AG04450 (cell line): ENCODE results near the gene CRHR2. TPM values are rescaled to one million over a fixed set of nuclear protein-coding genes. Genes with fewer than 3 reads are reported as not detected.

Experiments used
- CTCF ChIA-PET: fragments of 300-600, 350-600 bp; formaldehyde crosslinking; extraction: SDS; loops from one replicate; lab custom pipeline; 2022; ENCODE audit warnings: antibody characterized with exemption, inconsistent platforms; lab: Charles Lee
- POLR2A ChIA-PET: fragments of 350-600 bp; formaldehyde crosslinking; extraction: SDS; loops from one replicate; lab custom pipeline; 2021; ENCODE audit warnings: antibody characterized with exemption, inconsistent platforms; lab: Yijun Ruan, JAX
- DNase-seq: peaks from one replicate; pipeline ENCODE4 v3.0.0-alpha.2; 2011; ENCODE audit warnings: low read depth, low spot score
- H3K27ac ChIP-seq: one replicate; pipeline ENCODE4 v1.5.1; 2012; ENCODE audit warnings: low read depth, low read length, control low read depth
- H3K27me3 ChIP-seq: one replicate; pipeline ENCODE4 v1.6.0; 2012; ENCODE audit warnings: low read length; ENCODE audit not compliant: control insufficient read depth, insufficient read depth
- H3K4me3 ChIP-seq: 2 replicates; pipeline ENCODE4 v1.5.1; 2011; ENCODE audit warnings: mild to moderate bottlenecking, low read depth, low read length, control low read depth
- H3K9me3 ChIP-seq: 2 replicates; pipeline ENCODE4 v1.5.1; 2012; ENCODE audit warnings: low read length; ENCODE audit not compliant: control insufficient read depth, insufficient read depth
- polyA plus RNA-seq: library from polyadenylated mRNA; depleted of rRNA; stranded (reverse); fragments of >200 nt; gene quantifications from 2 replicates; pipeline ENCODE4 v1.2.3, GENCODE V29; 2011
- TF ChIP-seq, protein P1 (sequence below): IDR thresholded peaks from 2 replicates; pipeline ENCODE4 v1.5.1; 2011; ENCODE audit warnings: low read depth, low read length, control low read depth, inconsistent platforms

The CRHR2 gene
- polyA plus RNA-seq, 1 experiment = not detected

- DNase-seq = no peak
- Histone ChIP-seq H3K4me3 (no peak overlapping the region), H3K27ac (no peak overlapping the region), H3K27me3 (peaks cover 85% of the 10 kb centered on the region), H3K9me3 (no peaks in the 10 kb centered on the region)
- POLR2A ChIA-PET = no interaction called here
- CTCF ChIA-PET = no interaction called here
- TF ChIP-seq, protein P1, sequence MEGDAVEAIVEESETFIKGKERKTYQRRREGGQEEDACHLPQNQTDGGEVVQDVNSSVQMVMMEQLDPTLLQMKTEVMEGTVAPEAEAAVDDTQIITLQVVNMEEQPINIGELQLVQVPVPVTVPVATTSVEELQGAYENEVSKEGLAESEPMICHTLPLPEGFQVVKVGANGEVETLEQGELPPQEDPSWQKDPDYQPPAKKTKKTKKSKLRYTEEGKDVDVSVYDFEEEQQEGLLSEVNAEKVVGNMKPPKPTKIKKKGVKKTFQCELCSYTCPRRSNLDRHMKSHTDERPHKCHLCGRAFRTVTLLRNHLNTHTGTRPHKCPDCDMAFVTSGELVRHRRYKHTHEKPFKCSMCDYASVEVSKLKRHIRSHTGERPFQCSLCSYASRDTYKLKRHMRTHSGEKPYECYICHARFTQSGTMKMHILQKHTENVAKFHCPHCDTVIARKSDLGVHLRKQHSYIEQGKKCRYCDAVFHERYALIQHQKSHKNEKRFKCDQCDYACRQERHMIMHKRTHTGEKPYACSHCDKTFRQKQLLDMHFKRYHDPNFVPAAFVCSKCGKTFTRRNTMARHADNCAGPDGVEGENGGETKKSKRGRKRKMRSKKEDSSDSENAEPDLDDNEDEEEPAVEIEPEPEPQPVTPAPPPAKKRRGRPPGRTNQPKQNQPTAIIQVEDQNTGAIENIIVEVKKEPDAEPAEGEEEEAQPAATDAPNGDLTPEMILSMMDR = no peak
These were observed 892 bp downstream of the CRHR2 start for GRCh38 chr7:30681331-30681797.

GRCh38 chr7:30679664-30680063 lies 2.6 kb downstream of the CRHR2 start:
- no peak for DNase-seq
- H3K27ac ChIP-seq = no peak overlapping the region
- no peak overlapping the region for H3K4me3 ChIP-seq
- TF ChIP-seq, protein P1 = no peak
- ChIA-PET POLR2A (no interaction called here), CTCF (interaction anchor here (1.2 kb wide), 1 partner anchor 60 kb away, joined by 3 read pairs; no protein-coding TSS in a partner anchor)
- no peaks in the 10 kb centered on the region for H3K9me3 ChIP-seq
- H3K27me3 ChIP-seq = peaks cover 77% of the 10 kb centered on the region

- TF ChIP-seq, protein P1 = no peak
- Histone ChIP-seq H3K9me3 (no peaks in the 10 kb centered on the region), H3K27me3 (peaks cover 69% of the 10 kb centered on the region), H3K4me3 (no peak overlapping the region), H3K27ac (no peak overlapping the region)
- CTCF ChIA-PET = interaction anchor here (1.2 kb wide), 1 partner anchor 61 kb away, joined by 3 read pairs; no protein-coding TSS in a partner anchor
- POLR2A ChIA-PET = no interaction called here
- no peak for DNase-seq
These were observed 3.5 kb downstream of the CRHR2 start for GRCh38 chr7:30678805-30679204.

DNA sequence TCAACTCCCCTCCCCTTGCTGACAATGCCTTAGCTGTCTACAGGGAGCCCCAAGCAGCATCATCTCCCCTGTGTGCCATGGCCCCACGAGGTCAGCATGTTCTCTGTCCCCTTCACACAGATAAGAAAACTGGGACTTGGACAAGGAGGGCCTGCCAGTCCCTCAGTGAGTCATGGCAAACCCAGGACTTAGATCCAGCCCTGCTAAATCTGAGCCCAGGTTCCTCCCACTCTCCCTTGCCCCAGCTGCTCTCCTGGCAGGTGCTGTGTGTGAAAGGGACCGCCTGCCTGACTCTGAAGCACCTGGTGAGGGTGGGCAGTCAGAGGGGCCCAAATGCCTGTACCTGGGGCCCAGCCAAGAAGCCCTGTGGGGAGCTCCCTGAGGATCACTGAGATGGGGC lies 7.4 kb downstream of the CRHR2 start:
- H3K9me3 ChIP-seq = no peaks in the 10 kb centered on the region
- POLR2A ChIA-PET = no interaction called here
- H3K4me3 ChIP-seq = no peak overlapping the region
- no peak overlapping the region for H3K27ac ChIP-seq
- DNase-seq = no peak
- H3K27me3 ChIP-seq = peaks cover 32% of the 10 kb centered on the region
- CTCF ChIA-PET = interaction anchor here (1.5 kb wide), 1 partner anchor 66 kb away, joined by 3 read pairs; no protein-coding TSS in a partner anchor
- TF ChIP-seq, protein P1 = no peak

GRCh38 chr7:30674420-30674819 lies 7.8 kb downstream of the CRHR2 start:
- no peak overlapping the region for H3K27ac ChIP-seq
- H3K9me3 ChIP-seq = no peaks in the 10 kb centered on the region
- CTCF ChIA-PET = no interaction called here
- peaks cover 28% of the 10 kb centered on the region for H3K27me3 ChIP-seq
- no peak for DNase-seq
- H3K4me3 ChIP-seq = no peak overlapping the region
- TF ChIP-seq, protein P1 = no peak
- POLR2A ChIA-PET = no interaction called here
